PFSK-1 (cell line): Measurements from ENCODE around the gene SERGEF.

Experiments used
- FOXP2 ChIP-seq: optimal IDR thresholded peaks from 2 replicates; pipeline ENCODE3; 2011; ENCODE audit warnings: borderline replicate concordance, control low read depth, inconsistent platforms; ENCODE audit not compliant: insufficient read depth; ENCODE audit errors: extremely low read length, extremely low read depth
- POLR2AphosphoS5 ChIP-seq: IDR thresholded peaks from 2 replicates; pipeline ENCODE4 v1.6.1; 2012; ENCODE audit warnings: low read depth, mild to moderate bottlenecking, control low read depth, low read length, moderate library complexity
- SIN3A ChIP-seq: IDR thresholded peaks from 2 replicates; pipeline ENCODE4 v1.6.1; 2012; ENCODE audit warnings: mild to moderate bottlenecking, low read length, moderate library complexity, borderline replicate concordance; ENCODE audit not compliant: insufficient read depth
- TAF1 ChIP-seq: IDR thresholded peaks from 2 replicates; pipeline ENCODE4 v1.6.1; 2012; ENCODE audit warnings: low read length, control low read depth, borderline replicate concordance; ENCODE audit not compliant: insufficient read depth
- TF ChIP-seq, protein P1 (sequence below), 2 experiments: IDR thresholded peaks; 2 replicates each; pipeline versions ENCODE4 v1.6.1 to v1.8.0; 2011 to 2012; ENCODE audit warnings: low read depth in 2 of 2, low read length in 2 of 2, control low read depth in 1 of 2, inconsistent platforms in 1 of 2, mild to moderate bottlenecking in 1 of 2, moderate library complexity in 1 of 2; ENCODE audit not compliant: insufficient read depth in 1 of 2

Gene SERGEF

GRCh38 chr11:17770048-17770652, 242.7 kb downstream of the SERGEF start:
- TF ChIP-seq FOXP2, result no peak
- no peak for TF ChIP-seq TAF1
- TF ChIP-seq, protein P1, sequence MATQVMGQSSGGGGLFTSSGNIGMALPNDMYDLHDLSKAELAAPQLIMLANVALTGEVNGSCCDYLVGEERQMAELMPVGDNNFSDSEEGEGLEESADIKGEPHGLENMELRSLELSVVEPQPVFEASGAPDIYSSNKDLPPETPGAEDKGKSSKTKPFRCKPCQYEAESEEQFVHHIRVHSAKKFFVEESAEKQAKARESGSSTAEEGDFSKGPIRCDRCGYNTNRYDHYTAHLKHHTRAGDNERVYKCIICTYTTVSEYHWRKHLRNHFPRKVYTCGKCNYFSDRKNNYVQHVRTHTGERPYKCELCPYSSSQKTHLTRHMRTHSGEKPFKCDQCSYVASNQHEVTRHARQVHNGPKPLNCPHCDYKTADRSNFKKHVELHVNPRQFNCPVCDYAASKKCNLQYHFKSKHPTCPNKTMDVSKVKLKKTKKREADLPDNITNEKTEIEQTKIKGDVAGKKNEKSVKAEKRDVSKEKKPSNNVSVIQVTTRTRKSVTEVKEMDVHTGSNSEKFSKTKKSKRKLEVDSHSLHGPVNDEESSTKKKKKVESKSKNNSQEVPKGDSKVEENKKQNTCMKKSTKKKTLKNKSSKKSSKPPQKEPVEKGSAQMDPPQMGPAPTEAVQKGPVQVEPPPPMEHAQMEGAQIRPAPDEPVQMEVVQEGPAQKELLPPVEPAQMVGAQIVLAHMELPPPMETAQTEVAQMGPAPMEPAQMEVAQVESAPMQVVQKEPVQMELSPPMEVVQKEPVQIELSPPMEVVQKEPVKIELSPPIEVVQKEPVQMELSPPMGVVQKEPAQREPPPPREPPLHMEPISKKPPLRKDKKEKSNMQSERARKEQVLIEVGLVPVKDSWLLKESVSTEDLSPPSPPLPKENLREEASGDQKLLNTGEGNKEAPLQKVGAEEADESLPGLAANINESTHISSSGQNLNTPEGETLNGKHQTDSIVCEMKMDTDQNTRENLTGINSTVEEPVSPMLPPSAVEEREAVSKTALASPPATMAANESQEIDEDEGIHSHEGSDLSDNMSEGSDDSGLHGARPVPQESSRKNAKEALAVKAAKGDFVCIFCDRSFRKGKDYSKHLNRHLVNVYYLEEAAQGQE (IDR thresholded peaks at IDR 0.05; ENCODE audit: insufficient read depth in 1 of 2, low read depth in 2 of 2, low read length in 2 of 2), result no peak
- TF ChIP-seq POLR2AphosphoS5, result no peak
- no peak for TF ChIP-seq SIN3A

DNA sequence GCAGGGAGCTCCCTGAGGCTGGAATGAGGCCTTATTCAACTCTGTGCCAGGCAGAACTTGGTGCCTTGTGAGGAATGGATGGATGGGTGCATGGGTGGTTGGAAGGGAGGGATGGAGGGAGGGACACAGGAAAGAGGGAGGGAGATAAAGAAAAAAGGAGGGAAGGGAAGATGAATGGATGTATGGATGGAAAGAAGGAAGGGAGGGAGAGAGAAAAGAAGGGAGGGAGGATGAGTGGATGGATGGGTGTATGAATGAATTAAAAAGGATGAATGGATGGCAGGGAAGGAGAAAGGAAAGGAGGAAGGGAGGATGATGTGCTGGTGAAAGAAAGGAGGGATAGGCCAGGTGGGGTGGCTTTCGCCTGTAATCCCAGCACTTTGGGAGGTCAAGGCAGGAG, 243.6 kb downstream of the SERGEF start:
- TF ChIP-seq SIN3A, result no peak
- TF ChIP-seq TAF1, result no peak
- TF ChIP-seq, protein P1 (IDR thresholded peaks at IDR 0.05; ENCODE audit: insufficient read depth in 1 of 2, low read depth in 2 of 2, low read length in 2 of 2), result no peak
- no peak for TF ChIP-seq FOXP2
- no peak for TF ChIP-seq POLR2AphosphoS5

DNA sequence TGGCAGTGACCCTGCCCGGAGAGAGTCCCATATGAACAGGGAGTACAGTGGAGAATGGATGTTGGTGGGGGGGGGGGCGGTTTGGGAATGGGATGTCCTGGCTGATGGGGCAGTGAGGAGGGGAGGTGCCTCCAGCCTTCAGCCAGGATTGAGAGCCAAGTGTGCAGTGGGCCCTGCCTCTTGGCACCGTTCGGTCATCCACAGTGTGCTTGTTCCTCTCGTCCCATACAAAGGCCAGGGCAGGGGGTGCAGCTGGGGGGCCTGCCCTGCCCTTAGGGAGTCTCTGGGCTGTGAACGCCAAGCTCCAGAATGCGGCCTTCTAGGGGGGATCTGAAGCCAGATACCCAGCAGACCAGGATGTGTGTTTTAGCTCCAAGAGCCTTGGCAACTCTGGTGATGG, 244.3 kb downstream of the SERGEF start:
- no peak for TF ChIP-seq FOXP2
- TF ChIP-seq POLR2AphosphoS5, result no peak
- no peak for TF ChIP-seq SIN3A
- no peak for TF ChIP-seq TAF1
- TF ChIP-seq, protein P1 (IDR thresholded peaks at IDR 0.05; ENCODE audit: insufficient read depth in 1 of 2, low read depth in 2 of 2, low read length in 2 of 2), result no peak

DNA sequence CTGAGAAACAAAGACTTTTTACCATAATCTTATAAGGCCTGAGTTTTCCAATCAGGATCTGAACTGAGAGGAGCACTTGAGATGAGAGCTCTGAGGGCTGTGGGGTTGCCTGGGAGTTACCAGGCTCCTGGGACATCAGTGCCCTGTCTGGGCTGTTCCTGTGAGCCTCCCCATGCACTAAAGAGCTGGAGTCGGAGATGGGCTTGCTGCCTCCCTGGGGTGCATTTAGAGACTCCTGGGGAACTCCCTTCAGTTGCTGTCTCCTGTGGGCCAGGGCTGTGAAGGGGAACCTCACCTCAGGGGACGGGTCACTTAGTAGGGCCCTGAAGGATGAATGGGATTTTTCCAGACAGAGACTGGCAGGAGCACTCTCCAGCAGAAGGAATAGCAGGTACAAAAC, 244.9 kb downstream of the SERGEF start:
- TF ChIP-seq SIN3A, result no peak
- TF ChIP-seq TAF1, result no peak
- no peak for TF ChIP-seq POLR2AphosphoS5
- TF ChIP-seq, protein P1 (IDR thresholded peaks at IDR 0.05; ENCODE audit: insufficient read depth in 1 of 2, low read depth in 2 of 2, low read length in 2 of 2), result no peak
- no peak for TF ChIP-seq FOXP2

- TF ChIP-seq FOXP2 (no peak), SIN3A (no peak), TAF1 (no peak), POLR2AphosphoS5 (no peak)
- TF ChIP-seq, protein P1 (IDR thresholded peaks at IDR 0.05; ENCODE audit: insufficient read depth in 1 of 2, low read depth in 2 of 2, low read length in 2 of 2), result no peak
Measured at GRCh38 chr11:17767301-17767885, 245.5 kb downstream of the SERGEF start.
